ENCODE results near the gene AQP2.

AQP2 gene, protein sequence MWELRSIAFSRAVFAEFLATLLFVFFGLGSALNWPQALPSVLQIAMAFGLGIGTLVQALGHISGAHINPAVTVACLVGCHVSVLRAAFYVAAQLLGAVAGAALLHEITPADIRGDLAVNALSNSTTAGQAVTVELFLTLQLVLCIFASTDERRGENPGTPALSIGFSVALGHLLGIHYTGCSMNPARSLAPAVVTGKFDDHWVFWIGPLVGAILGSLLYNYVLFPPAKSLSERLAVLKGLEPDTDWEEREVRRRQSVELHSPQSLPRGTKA

DNA sequence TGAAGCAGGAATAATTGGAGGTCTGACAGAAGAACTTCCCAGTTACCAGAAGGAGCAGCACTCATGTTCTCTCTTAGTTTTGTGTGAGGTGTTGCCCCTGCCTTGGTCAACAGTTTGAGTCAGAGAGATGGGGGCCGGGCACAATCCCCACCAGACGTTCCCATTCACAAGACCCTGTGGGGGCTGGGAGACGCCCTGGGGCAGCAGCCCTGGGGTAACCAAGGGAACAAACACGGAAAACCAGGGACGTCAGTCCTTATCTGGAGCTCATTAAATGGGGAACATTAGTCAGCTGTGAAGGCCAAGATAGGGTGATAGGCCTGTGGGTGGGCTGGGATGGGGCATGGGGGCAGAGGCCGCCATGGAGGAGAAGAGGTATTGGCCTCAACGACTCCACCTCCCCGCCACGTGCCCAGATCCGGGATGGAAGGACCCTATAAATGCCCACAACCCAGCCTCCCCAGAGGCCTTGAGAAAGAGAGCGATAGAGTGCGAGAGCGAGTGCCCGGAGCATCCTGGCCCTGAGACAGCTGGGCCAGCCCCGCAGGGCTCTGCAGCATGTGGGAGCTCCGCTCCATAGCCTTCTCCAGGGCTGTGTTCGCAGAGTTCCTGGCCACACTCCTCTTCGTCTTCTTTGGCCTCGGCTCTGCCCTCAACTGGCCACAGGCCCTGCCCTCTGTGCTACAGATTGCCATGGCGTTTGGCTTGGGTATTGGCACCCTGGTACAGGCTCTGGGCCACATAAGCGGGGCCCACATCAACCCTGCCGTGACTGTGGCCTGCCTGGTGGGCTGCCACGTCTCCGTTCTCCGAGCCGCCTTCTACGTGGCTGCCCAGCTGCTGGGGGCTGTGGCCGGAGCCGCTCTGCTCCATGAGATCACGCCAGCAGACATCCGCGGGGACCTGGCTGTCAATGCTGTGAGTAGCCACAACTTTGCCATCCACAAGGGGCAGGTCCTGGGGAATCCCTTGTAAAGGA lies at the start of gene AQP2:
AQP2 (plus strand) TSS at position 465 of the 979 bp plus-strand sequence; CDS start at position 559, 94 bp downstream.
- no peak for DNase-seq (ENCODE audit: low read depth)

DNA sequence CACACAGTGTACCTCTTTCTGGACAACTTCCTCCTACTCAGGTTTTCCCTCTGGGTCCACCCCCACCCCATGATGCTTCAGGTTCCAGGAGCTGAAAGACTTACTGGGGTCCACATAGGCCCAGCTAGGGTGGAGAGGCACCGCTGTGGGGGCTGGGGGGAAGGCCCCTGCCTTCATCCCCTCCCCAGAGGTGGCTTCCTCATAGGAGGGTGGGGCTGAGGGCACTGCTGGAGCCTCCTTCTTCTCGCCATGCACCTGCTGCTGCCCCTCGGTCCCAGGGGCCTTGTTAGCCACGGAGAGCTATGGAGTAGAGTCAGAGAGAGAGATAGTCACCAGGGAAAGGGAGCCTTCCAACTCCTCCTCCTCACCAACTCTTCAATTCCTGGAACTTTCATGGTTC lies 49.5 kb upstream of the AQP2 start:
- no peak for DNase-seq (ENCODE audit: low read depth)

DNA sequence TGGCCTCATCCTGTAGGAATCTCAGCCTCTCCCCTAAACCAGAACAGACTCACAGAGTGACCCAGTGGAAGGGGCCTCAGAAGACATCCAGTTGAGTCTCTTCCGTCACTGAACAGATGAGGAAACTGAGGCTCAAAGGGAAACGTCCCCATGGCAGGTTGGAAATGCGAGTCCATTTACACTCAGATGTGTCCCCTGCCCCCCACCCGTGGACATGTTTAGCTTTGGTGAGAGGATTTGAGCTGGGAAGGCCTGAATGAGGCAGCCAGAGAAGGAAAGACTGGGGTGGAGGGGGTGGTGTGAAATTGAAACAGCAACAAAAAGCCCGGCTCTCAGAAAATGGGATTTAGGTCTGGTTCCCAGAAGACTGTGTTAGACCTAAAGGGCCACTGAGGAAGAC lies 48.6 kb upstream of the AQP2 start:
- DNase-seq (ENCODE audit: low read depth) = no peak

DNA sequence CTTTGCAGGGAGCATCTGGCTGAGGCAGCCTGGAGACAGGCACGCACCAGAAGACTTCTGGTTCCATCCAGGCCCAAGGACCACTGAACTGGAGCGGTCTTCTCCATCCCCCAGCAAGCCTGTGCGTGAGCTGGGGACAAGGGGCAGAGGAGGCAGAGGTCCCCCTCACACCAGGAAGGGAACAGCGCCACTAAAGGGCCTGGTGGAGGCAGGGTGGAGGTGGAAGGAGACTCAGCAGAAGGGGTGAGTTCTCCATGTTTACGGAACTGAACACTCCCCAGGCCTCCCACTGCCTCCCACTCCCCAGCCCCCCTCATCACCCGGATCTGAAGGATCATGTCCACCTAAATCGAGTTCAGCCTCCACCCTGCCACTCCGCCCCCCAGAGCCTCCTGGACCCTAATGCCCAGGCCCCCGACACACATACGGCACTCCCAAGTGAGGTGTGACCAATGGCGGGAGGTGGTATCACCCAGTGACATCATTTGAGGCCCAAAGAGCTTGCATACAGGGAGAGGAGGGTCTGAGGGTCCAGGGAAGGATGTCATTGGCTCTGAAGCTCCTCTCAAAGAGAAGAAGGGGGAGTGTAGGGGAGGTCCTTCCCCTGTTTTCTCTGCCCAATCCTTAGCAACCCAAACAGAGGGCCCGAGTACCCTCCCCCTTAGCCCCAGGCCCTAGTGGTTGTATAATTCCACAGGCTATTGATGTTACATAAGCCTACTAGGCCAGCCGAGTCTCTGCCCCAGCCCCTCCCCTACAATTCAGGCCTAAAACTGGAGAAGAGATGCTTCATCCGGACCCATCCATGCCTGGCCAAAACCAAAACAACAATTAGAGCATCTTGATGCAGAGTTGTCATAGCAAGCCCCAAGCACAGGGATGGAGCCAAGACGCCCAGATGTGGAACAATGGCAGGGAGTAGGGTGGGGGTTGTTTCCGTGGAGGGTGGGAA lies 47.9 kb upstream of the AQP2 start:
- DNase-seq (ENCODE audit: low read depth) = no peak

DNA sequence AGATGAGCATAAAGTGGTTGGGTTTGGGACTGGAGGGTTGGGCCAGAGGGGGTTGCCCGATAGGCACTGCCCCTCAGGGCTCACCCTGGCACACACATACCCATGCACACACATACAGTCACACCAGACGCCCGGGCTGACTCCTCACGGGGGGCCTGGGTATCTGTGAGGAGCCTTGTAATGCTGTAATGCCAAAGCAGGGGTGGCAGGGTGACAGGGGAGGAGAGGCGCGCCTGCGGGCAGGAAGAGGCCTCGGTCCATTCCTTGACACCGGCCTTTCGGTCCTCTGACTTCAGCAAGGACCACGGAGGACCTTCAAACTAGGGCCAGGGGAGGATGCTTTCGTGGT lies 47.2 kb upstream of the AQP2 start:
- DNase-seq (ENCODE audit: low read depth) = no peak

DNA sequence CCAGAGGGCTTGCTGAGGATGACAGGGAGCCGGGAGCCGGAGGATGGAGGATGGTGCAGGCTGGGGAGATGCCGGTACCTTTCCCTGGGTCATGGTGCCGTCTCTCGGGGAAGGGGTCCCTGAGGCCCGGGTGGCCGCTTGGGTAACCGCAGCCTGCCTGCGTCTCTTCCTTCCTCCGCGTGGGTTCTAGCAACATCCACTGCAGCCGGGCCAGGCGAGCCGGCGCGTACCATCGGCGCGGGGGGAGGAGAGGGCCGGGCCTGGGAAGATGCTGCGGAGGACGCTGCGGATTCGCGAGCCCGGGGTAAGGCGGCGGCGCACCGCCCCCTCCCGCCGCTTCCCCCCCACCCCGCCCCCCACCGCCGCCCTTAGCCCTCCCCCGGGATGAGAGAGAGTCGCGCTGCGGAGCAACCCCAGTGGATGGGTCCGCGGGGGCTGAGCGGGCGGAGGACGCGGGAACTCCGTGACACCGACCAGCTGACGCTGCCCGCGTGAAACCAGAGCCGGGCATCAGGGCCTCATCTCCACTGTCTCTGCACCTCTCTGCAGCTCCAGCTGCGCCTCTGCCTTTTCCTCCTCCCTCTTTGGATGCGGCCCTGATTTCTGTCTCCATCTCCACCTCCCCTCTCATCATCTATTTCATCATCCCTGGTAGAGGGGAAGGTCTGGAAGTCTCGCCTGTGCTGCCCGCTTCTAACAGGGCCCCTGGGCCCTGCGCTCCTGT lies 46.7 kb upstream of the AQP2 start, which contains the start of gene FAIM2:
FAIM2 (minus strand) TSS at position 201 of the 724 bp plus-strand sequence; CDS start at position 93, 108 bp downstream.
- DNase-seq (ENCODE audit: low read depth) = peak; percentile 67

DNA sequence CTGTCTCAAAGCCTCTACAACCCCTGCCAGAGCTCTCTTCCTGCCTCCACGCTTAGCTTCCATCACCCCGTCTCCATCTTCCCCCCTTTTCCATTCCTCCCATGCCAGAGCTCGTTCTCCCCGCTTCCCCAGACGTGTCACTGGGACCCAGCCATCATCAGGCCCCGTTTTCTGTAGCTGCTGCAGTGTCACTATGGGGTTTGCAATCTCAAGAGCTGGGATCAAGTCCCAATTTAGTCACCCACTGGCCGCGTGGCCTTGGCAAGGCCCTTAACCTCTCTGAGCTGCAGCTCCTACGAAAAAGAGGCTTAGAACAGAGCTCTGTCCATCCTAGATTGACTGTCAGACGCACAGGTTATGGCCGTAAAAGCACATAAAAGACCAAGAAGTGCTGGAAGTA lies 45.9 kb upstream of the AQP2 start:
- no peak for DNase-seq (ENCODE audit: low read depth)

DNA sequence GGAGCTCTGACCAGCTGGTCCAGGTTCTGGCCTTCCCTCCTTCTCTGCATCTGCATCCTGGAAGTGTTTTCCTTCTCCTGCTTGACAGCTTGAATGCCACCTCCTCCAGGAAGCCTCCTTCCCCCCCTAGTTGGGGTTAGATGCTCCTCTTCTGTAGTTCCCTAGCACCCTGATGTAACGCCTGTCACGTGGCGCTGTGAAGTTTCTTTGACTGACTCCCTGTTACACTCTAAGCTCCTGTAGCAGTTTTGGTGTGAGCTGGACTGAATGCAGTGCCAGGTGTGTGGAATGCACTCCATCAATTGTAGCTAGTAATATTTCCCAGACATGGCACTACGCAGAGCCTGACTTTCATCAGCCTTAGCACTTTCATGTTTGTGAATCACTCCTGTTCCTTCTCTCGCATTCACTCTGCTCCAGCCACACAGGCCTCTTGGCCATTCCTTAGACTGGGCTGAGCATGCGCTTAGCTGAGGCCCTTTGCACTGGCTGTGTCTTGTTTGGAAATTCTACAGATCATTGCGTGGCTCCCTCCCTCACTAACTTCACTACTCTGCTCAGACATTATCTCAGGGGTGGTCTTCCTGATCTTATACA lies 44.7 kb upstream of the AQP2 start:
- no peak for DNase-seq (ENCODE audit: low read depth)

DNA sequence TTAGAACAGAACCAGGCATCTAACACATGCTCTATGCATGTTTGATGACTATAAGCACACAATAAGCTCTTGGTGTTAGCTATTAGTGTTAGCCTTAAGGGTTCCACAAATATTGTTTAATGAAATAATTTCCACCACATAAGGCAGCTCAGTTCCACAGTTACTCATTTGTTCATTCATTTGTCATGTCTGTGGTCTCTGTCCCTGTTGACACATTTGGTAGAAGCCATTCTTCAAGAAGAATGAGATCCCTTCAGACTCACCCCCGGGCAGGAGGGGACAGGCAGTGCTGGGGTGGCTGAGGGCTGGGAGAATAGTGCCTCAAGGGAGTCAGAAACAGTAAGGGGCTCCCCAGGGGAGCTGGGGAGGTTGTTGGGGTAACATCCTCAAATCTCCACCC lies 43.2 kb upstream of the AQP2 start:
- no peak for DNase-seq (ENCODE audit: low read depth)

DNA sequence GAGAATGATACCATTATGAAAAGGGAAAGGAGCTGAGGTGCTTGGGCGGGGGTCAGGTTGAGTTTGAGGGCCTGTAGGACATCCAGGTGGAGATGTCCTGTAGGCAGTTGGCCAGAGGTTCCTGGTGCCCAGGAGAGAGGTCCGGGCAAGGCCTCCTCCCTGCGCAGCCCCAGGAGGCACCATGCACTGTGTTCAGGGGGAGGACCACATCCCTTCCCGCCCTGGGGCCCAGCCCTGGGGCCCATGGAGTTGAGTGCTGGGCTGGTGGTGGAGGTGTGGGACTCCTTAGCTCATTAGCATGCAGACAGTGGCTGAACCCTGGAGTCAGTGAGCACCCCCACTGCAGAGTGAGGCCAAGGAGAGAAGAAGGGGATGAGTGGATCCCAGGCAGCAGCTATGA lies 41.2 kb upstream of the AQP2 start:
- DNase-seq (ENCODE audit: low read depth) = no peak

DNA sequence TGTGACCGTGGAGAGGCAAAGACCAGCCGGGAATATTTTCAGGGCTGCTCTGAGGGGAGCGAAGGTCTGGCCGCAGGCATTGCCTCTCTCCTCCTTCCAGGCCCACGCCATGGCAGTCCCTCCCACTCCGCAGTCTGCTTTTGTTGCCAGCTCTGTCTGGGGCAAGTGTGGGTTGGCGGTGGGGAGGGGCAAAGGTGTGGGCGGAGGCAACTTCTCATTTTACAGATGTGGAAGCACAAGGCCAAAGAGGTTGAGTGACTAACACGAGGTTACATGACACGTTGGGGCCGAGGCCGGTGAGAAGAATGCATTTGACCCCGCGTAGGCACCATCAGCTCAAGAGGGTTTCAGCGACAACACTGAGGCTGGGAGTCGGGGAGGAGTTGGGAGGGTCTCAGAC lies 40.7 kb upstream of the AQP2 start:
- no peak for DNase-seq (ENCODE audit: low read depth)

DNA sequence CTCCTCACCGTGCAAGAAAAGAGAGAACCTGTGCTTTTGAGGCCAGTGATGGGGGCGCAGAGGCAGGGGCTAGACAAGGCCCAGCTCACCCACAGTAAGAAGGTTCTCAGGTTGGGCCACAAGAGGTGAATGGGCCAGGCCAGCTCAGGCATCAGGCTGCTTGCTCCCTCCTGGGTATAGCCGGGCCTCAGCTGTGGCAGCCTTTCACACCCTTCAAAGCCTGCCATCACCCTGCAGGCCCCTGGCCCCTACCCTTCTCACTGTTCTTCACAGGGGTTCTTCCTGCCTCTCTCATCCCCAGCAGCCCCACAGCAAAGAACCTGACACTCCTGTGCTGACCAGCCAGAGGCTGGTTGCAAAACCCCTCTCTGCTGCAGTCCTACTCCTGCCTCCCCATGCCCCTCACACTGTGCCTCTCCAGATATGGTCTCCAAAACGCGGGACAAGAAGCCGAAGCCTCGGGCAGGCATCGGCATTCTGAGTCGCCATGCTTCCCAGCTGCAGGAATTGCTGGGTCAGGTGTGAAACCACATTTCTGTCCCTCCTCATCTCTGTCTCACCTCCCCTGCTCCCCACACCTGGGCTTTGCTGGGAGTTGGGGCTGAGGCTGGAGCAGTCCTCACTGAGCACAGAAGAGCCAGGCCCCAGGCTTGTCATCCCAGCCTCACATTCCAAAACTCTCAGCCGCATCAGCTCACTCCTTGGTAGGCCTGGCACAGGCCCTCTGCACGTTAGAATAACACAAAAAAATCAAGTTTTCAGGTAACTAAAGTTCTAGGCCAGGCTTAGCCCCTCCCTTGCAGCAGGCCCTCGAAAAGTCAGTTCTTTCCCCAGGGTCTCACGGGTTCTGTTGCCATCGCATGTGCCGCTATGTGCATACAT lies 40.0 kb upstream of the AQP2 start:
- no peak for DNase-seq (ENCODE audit: low read depth)

DNA sequence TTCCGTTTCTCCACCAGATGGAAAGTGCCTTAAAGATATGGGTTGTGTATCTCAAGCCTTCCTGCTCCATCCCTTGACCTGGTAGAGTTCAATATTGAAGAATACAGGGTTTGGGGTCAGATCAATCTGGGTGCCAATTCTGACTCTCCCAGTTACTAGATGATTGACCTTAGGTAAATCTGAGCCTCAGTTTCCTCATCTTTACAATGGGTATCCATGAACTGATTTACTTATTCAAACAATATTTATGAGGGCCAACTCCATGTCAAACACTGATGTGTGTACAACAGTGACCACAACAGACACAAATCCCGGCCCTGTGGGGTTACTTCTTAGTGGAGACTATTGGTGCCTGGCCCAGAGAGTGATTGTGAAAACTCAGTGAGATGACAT lies 39.3 kb upstream of the AQP2 start:
- no peak for DNase-seq (ENCODE audit: low read depth)

DNA sequence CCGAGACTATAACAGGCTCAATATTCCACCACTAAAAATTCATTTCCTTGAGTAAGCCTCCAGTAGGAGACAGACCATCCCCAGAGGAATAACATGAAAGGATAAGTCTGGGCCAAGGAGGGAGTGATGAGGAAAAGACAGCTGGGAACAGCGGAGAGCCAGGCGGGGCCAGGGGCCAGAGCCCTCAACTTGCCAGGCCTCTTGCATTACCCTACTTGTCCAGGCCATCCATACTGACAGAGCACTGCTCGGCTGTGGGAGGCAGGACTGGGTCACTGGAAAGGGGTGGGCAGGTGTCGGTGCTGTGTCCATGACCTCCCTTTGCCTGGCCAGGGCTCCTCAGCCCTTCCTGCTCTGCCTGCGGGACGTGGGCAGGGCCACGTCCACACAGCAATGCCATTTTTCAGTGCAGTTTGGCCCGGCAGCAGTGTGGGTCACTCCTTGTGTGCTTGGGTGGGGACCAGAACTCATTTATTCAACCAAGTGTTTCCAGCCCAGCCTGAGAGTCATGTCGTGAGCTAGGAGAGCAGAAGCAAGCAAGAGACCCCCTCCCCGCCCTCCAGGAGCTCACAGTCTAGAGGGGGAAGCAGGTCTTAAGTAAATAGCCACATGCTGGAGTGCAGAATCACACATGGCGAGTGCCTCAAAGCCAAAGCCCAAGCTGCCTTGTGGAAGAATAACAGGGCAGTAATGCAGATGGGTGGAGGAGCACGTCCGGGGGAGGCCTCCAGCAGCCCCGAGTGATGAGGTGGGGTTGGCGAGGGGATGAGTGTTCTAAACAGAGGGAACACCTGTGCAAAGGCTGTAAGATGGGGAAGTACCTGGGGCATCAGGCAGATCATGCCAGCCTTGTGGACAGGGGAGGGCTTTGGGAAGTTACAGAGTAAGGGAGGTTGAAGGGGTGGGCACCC lies 37.9 kb upstream of the AQP2 start:
- DNase-seq (ENCODE audit: low read depth) = no peak

DNA sequence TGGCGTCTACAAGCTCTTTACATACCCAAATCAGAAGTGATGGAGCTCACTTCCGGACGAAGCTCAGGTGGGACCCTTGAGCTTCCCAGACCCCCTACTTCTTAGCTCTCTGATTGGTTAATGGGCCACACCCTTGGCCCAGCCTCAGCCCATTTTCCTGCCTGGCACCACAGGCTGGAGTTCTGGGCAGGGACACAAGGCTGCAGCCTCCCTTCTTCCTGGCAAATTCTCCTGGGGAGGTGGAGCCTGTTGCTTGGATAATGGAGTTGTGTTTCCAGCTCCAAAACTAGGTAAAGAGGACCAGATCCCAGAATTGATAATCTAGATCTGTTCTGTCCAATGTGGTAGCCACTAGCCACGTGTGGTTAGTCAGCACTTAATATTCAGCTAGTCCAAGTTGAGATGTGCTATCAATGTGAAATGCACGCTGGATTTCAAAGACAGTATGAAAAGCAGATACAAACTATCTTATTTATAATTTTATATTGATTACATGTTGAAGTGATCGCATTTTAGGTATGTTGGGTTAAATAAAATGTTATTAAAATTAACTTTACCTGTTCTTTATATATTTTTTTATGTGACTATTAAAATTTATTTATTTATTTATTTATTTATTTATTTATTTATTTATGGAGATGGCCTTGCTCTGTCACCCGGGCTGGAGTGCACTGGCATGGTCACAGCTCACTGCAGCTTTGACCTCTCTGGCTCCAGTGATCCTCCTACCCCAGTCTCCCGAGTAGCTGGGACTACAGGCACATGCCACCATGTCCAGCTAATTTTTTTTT lies 34.2 kb upstream of the AQP2 start:
- no peak for DNase-seq (ENCODE audit: low read depth)

DNA sequence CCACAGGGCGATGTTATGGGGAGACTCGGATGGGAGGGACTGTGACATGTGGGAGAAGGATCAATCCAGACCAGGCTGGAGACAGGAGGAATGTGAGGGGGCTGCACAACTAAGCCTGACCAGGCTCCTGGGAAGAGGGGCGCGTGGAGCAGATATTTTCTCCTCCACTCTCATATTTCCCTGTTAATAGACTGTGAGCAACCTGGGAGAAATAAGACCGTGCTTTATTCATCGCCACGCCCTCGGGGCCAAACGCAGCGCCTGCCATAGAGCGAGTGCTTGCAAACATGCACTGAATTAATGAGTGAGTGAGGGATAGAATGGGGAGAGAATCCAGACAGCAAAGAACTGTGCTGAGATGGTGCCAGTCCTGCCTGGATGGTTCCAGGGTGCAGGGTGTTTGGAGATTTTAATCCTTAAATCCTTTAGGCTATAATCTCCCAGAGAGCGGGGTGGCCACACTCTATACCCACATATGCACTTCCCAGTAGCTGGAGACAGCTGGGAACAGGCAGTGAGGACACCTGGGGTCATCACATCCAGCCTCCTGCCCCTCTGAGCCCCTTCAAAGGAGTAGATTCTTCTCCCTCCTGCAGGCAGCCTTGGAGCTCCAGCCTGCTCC lies 33.3 kb upstream of the AQP2 start:
- DNase-seq (ENCODE audit: low read depth) = no peak

DNA sequence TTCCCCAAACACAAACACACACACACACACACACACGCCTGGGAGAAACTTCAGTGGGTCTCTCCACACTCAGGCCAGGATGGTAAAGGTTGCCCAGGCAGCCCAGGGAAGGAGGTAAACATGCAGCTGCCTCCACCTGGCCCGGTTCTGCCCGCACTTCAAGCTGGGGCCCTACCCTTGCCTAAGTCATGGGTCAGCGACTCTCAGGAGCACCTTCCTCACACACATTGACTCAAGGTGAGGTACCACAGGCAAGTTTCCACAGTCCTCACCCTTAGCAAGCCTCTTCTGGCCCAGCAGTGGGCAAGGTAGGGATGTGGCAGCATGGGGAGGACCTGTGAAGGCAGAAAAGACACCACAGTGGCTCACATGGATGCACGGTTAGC lies 32.8 kb upstream of the AQP2 start:
- no peak for DNase-seq (ENCODE audit: low read depth)
